NCI-H2107 (cell line): ENCODE results near the gene ZFYVE9.

Experiments used
- DNase-seq: peaks from one replicate; lab custom pipeline; 2025; lab: John Stamatoyannopoulos, UW

ZFYVE9 gene

GRCh38 chr1:52243221-52243987 is 101.5 kb downstream of the ZFYVE9 start:
- no peak for DNase-seq

GRCh38 chr1:52249831-52250230 is 107.9 kb downstream of the ZFYVE9 start:
- DNase-seq = no peak

GRCh38 chr1:52253421-52253820 is 111.5 kb downstream of the ZFYVE9 start:
- DNase-seq = no peak

GRCh38 chr1:52259886-52260285 is 118.0 kb downstream of the ZFYVE9 start:
- DNase-seq = no peak

DNA sequence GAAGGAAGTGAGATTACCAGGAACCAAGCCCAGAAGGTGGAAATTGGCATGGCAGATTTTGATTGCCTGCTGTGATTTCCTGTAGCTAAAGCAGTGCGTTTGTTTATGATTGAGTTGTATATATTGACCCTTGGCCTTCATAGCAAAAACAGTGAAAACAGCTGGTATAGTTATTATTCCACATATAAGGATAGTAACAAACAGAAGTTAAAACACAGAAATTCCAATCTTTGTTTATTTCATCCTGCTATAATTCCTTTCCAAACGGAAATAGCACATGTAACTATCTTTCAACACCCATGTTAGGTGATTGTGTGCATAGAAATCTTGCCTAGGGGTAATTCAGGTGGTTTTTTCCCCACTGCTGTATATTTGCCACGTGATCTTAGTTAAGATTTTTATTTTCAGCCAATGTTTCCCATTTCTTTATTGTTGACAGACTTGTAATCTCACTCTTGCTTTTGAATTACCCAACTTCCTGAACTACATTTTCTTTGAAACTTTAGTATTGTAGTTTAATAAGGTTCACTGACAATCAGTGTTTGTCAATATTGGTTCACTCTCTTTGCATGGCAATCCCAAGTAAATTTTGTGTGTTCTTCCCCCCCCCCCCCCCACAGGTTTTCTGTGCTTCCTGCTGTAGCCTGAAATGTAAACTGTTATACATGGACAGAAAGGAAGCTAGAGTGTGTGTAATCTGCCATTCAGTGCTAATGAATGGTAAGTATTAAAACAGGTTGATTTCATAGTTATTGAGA is 121.4 kb downstream of the ZFYVE9 start:
- DNase-seq = no peak

DNA sequence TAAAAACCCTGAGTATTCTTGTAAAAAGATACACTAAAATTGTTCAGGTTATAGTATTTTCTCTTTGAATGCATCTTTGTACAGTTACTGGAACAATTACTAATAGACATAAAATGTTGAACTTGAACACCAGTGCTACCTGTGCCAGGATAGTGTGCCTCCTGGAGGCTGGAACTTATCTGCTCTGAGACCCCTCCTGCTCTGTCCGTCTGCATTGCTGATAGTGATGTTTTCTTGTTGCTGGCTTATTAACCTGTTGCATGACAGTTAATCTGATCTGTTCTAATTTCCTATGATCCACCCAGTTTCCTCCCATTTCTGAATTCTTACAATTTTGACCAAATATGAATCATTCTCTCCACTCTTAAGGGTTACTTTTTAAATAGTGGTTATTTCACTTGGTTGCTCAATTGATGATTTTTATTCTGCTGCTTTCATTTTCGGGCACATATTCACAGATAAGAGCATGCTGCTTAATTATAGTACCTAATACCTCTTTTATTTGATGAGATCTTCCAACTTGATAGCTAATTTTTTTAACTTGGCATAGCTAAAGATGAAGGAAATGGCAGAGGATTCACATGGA is 122.7 kb downstream of the ZFYVE9 start:
- no peak for DNase-seq

- DNase-seq = no peak
These were observed 124.6 kb downstream of the ZFYVE9 start for GRCh38 chr1:52266507-52266906.

- no peak for DNase-seq
These were observed 126.5 kb downstream of the ZFYVE9 start for GRCh38 chr1:52268372-52268771.

GRCh38 chr1:52281518-52281917 is 139.6 kb downstream of the ZFYVE9 start:
- DNase-seq = no peak

DNA sequence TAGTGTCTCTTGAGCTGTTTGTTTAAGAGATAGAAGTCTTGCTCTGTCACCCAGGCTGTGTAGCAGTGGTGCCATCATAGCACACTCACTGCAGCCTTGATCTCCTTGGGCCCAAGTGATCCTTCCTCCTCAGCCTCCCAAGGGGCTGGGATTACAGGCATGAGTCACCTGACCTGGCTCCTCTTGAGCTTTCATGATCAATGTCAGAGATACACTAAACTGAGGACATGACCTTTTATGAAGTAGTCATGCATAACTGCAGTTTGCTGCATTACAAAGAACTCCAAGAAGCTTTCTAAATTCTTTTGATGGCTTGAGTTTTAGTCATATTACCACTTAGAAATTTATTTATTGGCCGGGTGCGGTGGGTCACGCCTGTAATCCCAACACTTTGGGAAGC is 146.4 kb downstream of the ZFYVE9 start:
- DNase-seq = no peak

- DNase-seq = no peak
These were observed 152.7 kb downstream of the ZFYVE9 start for GRCh38 chr1:52294580-52294979.

- no peak for DNase-seq
These were observed 154.5 kb downstream of the ZFYVE9 start for GRCh38 chr1:52296345-52296744.

- no peak for DNase-seq
These were observed 163.7 kb downstream of the ZFYVE9 start for GRCh38 chr1:52305417-52306226.

DNA sequence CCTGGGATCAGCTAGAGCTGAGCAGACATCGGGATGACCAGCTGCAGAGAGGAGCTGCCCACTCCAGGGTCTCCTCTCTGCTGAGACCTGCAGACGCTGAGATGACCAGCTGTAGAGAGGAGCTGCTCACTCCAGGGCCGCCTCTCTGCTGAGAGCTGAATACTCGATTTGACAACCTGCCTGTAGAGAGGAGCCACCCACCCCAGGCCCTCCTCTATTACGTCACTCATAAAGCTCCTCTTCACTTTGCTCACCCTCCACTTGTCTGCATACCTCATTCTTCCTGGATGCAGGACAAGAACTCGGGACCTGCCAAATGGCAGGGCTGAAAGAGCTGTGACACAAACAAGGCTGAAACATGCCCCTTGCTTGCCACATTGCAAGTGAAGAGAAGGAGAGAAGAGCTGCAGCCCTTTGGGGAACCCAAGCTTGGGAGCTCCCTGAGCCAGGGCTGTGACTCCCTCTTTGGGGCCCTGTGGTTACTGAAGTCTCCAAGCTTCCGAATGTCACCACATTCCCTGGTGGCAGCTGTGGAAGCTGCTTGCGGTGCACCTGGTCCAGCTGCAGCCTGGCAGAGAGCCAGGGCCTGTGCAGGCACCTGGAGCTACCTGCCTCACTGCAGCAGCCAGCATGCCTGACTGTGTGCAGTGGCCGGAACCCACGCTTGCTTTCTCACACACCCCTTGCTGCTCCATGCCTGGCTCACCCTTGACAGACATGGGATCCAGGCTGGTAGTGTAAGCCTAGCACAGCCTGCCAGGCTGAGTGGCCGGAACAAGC is 164.5 kb downstream of the ZFYVE9 start:
- no peak for DNase-seq

DNA sequence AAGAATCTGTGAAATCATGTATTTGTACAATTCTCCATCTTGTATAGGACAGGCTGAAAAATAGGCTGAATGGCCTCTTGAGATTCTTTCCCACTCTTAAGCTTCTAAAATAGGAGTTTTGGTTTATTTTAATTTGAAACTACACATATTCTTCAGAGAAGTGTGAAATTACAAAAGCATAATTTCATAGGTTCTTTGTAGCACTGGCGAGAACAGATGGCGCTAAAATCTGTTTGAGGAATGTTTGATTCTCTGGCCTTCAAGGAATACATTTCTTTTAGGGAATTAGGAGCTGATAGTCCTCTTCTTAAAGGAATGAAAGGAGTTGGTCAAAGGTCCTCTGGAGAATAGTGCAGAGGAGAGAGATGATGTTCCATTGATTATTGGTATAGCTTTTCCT is 179.2 kb downstream of the ZFYVE9 start:
- no peak for DNase-seq

- peak; percentile 55 for DNase-seq
These were observed 181.8 kb downstream of the ZFYVE9 start for GRCh38 chr1:52323731-52324130.

- no peak for DNase-seq
These were observed 183.9 kb downstream of the ZFYVE9 start for GRCh38 chr1:52325786-52326185.

GRCh38 chr1:52328615-52329014 is 186.7 kb downstream of the ZFYVE9 start:
- no peak for DNase-seq

DNA sequence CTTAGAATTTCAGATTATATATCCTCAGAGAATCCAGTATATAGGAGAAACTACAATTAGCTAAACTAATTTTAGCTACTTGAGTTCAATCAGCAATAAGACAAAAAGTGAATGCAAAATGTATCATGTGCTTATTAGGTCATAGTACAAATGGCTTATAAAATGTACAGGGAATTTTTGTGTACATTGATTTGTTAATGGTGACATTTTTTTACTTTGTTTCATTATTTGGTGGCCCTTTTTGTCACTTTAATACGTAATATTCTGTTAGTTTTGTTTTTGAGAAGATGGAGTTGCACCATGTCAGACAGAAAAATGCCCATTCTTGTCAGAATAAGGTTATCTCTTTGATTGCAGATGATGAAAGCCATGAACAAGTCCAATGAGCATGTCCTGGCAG is 190.5 kb downstream of the ZFYVE9 start:
- DNase-seq = no peak

GRCh38 chr1:52334906-52335528 is 193.1 kb downstream of the ZFYVE9 start:
- DNase-seq = no peak

- no peak for DNase-seq
These were observed 195.6 kb downstream of the ZFYVE9 start for GRCh38 chr1:52337439-52337838.
